Endothelial cell of umbilical vein (primary cell): ENCODE measurements around the gene DEPDC5. TPM values are rescaled to one million over a fixed set of nuclear protein-coding genes. Genes with fewer than 3 reads are reported as not detected.

Experiments used
- BruUV-seq: library from RNA; stranded (reverse); fragments of 400-500 nt; replicated peaks from 2 replicates; lab custom pipeline; 2021; lab: Mats Ljungman, UMichigan
- CTCF ChIA-PET: fragments of 300-600, 350-600 bp; sonication (Branson Sonifier 250); formaldehyde crosslinking; loops from one replicate; lab custom pipeline; 2021; ENCODE audit warnings: antibody characterized with exemption, inconsistent platforms; lab: Charles Lee
- POLR2A ChIA-PET: fragments of 300-600, 350-600 bp; sonication (Branson Sonifier 250); formaldehyde crosslinking; loops from one replicate; lab custom pipeline; 2021; ENCODE audit warnings: antibody characterized with exemption, inconsistent platforms; lab: Charles Lee
- DNase-seq: peaks from one replicate; pipeline ENCODE4 v3.0.0-alpha.2; 2011; ENCODE audit warnings: low read depth, low spot score
- FAIRE-seq: peaks from 2 replicates; lab custom pipeline; 2011; peaks lifted over from hg19 to GRCh38; lab: Jason Lieb, UNC
- H2AFZ ChIP-seq: 2 replicates; pipeline ENCODE4 v1.6.0; 2012; ENCODE audit warnings: low read depth, low read length, control low read depth, inconsistent platforms
- H3K27ac ChIP-seq: 2 replicates; pipeline ENCODE4 v1.5.1; 2011; ENCODE audit warnings: low read depth, mild to moderate bottlenecking, control low read depth, low read length, moderate library complexity; ENCODE audit not compliant: insufficient read depth
- H3K27me3 ChIP-seq, 2 experiments: 2 replicates each; pipeline versions ENCODE4 v1.6.0 to v1.6.1; 2011; ENCODE audit warnings: low read length in 2 of 2, mixed read lengths in 1 of 2; ENCODE audit not compliant: control insufficient read depth in 2 of 2, insufficient read depth in 2 of 2
- H3K36me3 ChIP-seq, 2 experiments: 2 replicates in 1 of 2; 3 replicates in 1 of 2; pipeline ENCODE4 v1.5.1; 2011; ENCODE audit warnings: low read length in 2 of 2, mild to moderate bottlenecking in 1 of 2, moderate library complexity in 1 of 2; ENCODE audit not compliant: control insufficient read depth in 2 of 2, insufficient read depth in 2 of 2; ENCODE audit errors: extremely low read depth in 1 of 2
- H3K4me1 ChIP-seq: 3 replicates; pipeline ENCODE4 v1.5.1; 2011; ENCODE audit warnings: mild to moderate bottlenecking, low read length; ENCODE audit not compliant: control insufficient read depth, insufficient read depth; ENCODE audit errors: extremely low read depth
- H3K4me2 ChIP-seq: 2 replicates; pipeline ENCODE4 v1.6.1; 2011; ENCODE audit warnings: low read length, control low read depth, mixed read lengths; ENCODE audit not compliant: insufficient read depth
- H3K4me3 ChIP-seq, 3 experiments: fragments of 200-600 bp in 1 of 3; sonication (generic), shearing (Covaris generic) in 1 of 3; replicated peaks in 1 of 3; 2 replicates each; pipeline ENCODE4 v1.5.1; 2011 to 2016; ENCODE audit warnings: control low read depth in 3 of 3, low read length in 3 of 3, mild to moderate bottlenecking in 2 of 3, inconsistent platforms in 1 of 3, low read depth in 1 of 3, moderate library complexity in 1 of 3; ENCODE audit not compliant: insufficient read depth in 1 of 3
- H3K79me2 ChIP-seq: 2 replicates; pipeline ENCODE4 v1.6.0; 2012; ENCODE audit warnings: low read length, inconsistent platforms; ENCODE audit not compliant: control insufficient read depth, insufficient read depth
- H3K9ac ChIP-seq: replicated peaks from 2 replicates; pipeline ENCODE3; 2011; ENCODE audit warnings: low read length, control low read depth; ENCODE audit not compliant: insufficient read depth; ENCODE audit errors: extremely low read depth
- H3K9me1 ChIP-seq: replicated peaks from 3 replicates; pipeline ENCODE4 v1.6.0; 2011; ENCODE audit warnings: mild to moderate bottlenecking, low read length; ENCODE audit not compliant: control insufficient read depth, insufficient read depth; ENCODE audit errors: extremely low read depth
- H3K9me3 ChIP-seq: replicated peaks from 2 replicates; pipeline ENCODE4 v1.5.1; 2012; ENCODE audit warnings: low read length, inconsistent platforms; ENCODE audit not compliant: control insufficient read depth, insufficient read depth
- H4K20me1 ChIP-seq: replicated peaks from 2 replicates; pipeline ENCODE3; 2011; ENCODE audit warnings: mild to moderate bottlenecking, low read length; ENCODE audit not compliant: control insufficient read depth, insufficient read depth; ENCODE audit errors: extremely low read depth
- EZH2 ChIP-seq: IDR thresholded peaks from 2 replicates; pipeline ENCODE4 v1.6.1; 2012; ENCODE audit warnings: borderline replicate concordance, low read depth, mild to moderate bottlenecking, moderate library complexity, low read length, inconsistent platforms; ENCODE audit not compliant: severe bottlenecking
- FOS ChIP-seq: IDR thresholded peaks from 2 replicates; pipeline ENCODE4 v1.6.1; 2011; ENCODE audit warnings: mild to moderate bottlenecking, low read length, moderate library complexity, borderline replicate concordance; ENCODE audit not compliant: insufficient read depth
- GATA2 ChIP-seq: IDR thresholded peaks from 2 replicates; pipeline ENCODE4 v1.7.0; 2011; ENCODE audit warnings: low read depth, mild to moderate bottlenecking, moderate library complexity, mixed read lengths, low read length; ENCODE audit not compliant: insufficient read length, insufficient read depth
- JUN ChIP-seq: IDR thresholded peaks from 2 replicates; pipeline ENCODE4 v1.6.1; 2011; ENCODE audit warnings: borderline replicate concordance, low read depth; ENCODE audit not compliant: insufficient read length, insufficient read depth
- MYC ChIP-seq: IDR thresholded peaks from one replicate; pipeline ENCODE4 v1.6.1; 2011; ENCODE audit warnings: mild to moderate bottlenecking, low read depth, low read length
- POLR2A ChIP-seq: IDR thresholded peaks from 2 replicates; pipeline ENCODE4 v1.6.1; 2012; ENCODE audit warnings: low read depth, mild to moderate bottlenecking, control low read depth, low read length
- POLR2AphosphoS5 ChIP-seq: IDR thresholded peaks from 2 replicates; pipeline ENCODE4 v1.6.1; 2012; ENCODE audit warnings: low read depth, mild to moderate bottlenecking, control low read depth, low read length, moderate library complexity; ENCODE audit not compliant: insufficient read depth
- dilution Hi-C: fragments of 300-500 bp; cut with MboI; formaldehyde crosslinking; loops from one replicate; pipeline ENCODE4 v1.15.0; 2019; ENCODE audit warnings: low sequenced_read_pairs; ENCODE audit not compliant: extremely low pct_ligation_motif_present
- intact Hi-C: fragments of 100-400 bp; cut with micrococcal nuclease; formaldehyde crosslinking; loops from one replicate; pipeline ENCODE4 v1.10.0; 2022
- polyA plus RNA-seq, 4 experiments: library from polyadenylated mRNA; depleted of rRNA in 3 of 4; stranded (reverse) in 3 of 4; unstranded in 1 of 4; fragments of >200 nt; gene quantifications; 2 replicates each; pipeline versions ENCODE4 v1.2.1 to v1.2.3, GENCODE V29; 2011 to 2012; ENCODE audit warnings: missing spikeins in 1 of 4
- total RNA-seq: library from RNA; stranded (reverse); gene quantifications from 2 replicates; pipeline ENCODE4 v1.2.3, GENCODE V29; 2021
- TF ChIP-seq, protein P1 (sequence below), 2 donors: IDR thresholded peaks; 1 replicate in 1 of 2; 2 replicates in 1 of 2; pipeline ENCODE4 v1.5.1; 2011; ENCODE audit warnings: low read length in 2 of 2, mild to moderate bottlenecking in 2 of 2, moderate library complexity in 2 of 2, control low read depth in 1 of 2, inconsistent platforms in 1 of 2, low read depth in 1 of 2; ENCODE audit not compliant: insufficient read depth in 1 of 2; ENCODE audit errors: extremely low read depth in 1 of 2
- TF ChIP-seq, protein P2 (sequence below): IDR thresholded peaks from 2 replicates; pipeline ENCODE4 v1.6.1; 2011; ENCODE audit not compliant: insufficient read depth, insufficient read length

Gene DEPDC5
- total and polyA plus RNA-seq, 2 donors (not counting 3 experiments of a cell fraction or from before 2014, with no cell fraction given) = 13.1 to 36.6 TPM

- no peak overlapping the region for H3K4me3 ChIP-seq
- no peak overlapping the region for H3K4me2 ChIP-seq
- H3K4me1 ChIP-seq = no peaks in the 10 kb centered on the region
- no peak overlapping the region for H3K9ac ChIP-seq
- H3K36me3 ChIP-seq = peaks cover 0 to 9% of the 10 kb centered on the region in 2 experiments
- no peak overlapping the region for H2AFZ ChIP-seq
- ChIA-PET POLR2A (no interaction called here), CTCF (interaction anchor here (1.2 to 2.6 kb wide), 3 partner anchors 14 to 34 kb away, joined by 3 to 11 read pairs (median 6); no protein-coding TSS in a partner anchor)
- H3K27me3 ChIP-seq = no peaks in the 10 kb centered on the region
- FAIRE-seq (no peak), DNase-seq (no peak)
- H3K79me2 ChIP-seq = no peaks in the 10 kb centered on the region
- BruUV-seq = no TSS peak
- no peaks in the 10 kb centered on the region for H3K9me3 ChIP-seq
- no peaks in the 10 kb centered on the region for H4K20me1 ChIP-seq
- dilution Hi-C loops (no loop called here), intact Hi-C loops (no loop called here)
- no peaks in the 10 kb centered on the region for H3K9me1 ChIP-seq
- no peak overlapping the region for H3K27ac ChIP-seq
- TF ChIP-seq FOS (no peak), POLR2AphosphoS5 (no peak), EZH2 (no peak), MYC (no peak), GATA2 (no peak), JUN (no peak), POLR2A (no peak)
- TF ChIP-seq, protein P1, sequence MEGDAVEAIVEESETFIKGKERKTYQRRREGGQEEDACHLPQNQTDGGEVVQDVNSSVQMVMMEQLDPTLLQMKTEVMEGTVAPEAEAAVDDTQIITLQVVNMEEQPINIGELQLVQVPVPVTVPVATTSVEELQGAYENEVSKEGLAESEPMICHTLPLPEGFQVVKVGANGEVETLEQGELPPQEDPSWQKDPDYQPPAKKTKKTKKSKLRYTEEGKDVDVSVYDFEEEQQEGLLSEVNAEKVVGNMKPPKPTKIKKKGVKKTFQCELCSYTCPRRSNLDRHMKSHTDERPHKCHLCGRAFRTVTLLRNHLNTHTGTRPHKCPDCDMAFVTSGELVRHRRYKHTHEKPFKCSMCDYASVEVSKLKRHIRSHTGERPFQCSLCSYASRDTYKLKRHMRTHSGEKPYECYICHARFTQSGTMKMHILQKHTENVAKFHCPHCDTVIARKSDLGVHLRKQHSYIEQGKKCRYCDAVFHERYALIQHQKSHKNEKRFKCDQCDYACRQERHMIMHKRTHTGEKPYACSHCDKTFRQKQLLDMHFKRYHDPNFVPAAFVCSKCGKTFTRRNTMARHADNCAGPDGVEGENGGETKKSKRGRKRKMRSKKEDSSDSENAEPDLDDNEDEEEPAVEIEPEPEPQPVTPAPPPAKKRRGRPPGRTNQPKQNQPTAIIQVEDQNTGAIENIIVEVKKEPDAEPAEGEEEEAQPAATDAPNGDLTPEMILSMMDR (IDR thresholded peaks at IDR 0.05; ENCODE audit: extremely low read depth in 1 of 2, insufficient read depth in 1 of 2, low read depth in 1 of 2, low read length in 2 of 2) = no peak
- TF ChIP-seq, protein P2, sequence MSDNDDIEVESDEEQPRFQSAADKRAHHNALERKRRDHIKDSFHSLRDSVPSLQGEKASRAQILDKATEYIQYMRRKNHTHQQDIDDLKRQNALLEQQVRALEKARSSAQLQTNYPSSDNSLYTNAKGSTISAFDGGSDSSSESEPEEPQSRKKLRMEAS = no peak
These were observed 103.4 kb downstream of the DEPDC5 start for GRCh38 chr22:31857247-31857646.
